ENCODE data around the gene ESYT1.
A peak's percentile ranks its signal among the peaks of the same experiment; 100 is the strongest.

ESYT1 gene

DNA sequence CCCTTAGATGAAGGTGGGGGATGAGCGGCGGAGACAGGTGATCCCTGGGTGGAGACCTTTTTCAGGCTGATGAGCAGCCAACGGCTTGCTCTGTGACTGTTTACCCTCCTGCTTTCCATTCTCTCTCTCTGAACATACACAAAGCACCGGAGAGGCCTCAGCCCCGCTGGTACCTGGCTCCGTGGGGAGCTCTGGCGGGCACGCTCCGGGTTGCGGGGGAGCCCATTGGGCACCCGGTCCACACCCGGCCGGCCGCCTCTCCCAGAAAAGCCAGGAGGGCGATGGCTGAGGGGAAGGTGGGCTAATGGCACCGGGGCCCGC is 60.7 kb downstream of the ESYT1 start:
- DNase-seq (ENCODE audit: low read depth), result no peak

DNA sequence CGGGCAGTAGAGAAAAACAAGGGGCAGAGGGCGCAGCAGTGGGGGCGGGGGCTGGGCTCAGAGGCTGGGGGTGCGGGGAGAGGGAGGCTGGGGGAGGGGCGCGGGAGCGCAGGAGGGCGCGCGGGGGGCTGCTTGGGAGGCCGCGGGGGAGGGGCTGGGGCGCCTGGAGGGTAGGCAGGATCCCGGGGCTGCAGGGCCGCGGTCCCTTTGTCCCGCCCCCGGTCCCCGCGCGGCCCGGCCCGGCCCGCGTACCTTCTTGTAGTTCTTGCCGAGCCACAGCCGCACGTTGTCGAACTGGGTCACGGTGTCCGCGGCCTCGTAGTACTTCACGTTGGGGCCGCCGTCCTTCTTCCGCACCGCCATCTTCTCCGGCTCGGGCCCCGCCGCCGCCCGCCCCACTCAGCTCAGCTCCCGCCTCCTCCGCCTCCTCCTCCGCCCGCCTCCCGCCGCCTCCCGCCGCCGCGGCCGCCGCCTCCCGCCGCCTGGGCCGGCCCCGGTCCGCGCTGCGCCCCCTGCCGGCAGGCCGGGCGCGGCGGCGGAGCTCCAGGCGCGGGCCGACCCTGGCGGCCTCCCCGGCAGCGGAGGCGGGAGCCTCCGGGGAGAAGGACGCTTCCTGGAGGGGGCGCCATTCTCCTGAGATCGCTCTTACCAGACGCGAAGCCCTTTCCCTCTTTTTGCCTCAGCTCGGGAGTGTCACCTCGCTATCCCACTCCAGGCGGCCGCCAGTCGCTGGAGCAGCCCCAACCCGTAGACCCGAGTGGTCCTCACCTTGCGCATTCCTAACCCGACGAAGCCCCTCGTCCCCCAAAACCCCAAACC is 61.2 kb downstream of the ESYT1 start, which contains the start of gene SMARCC2:
Gene SMARCC2, minus strand, starts transcription at position 385 of the 819 bp plus-strand sequence. Its CDS starts 22 bp downstream, at position 363.
- DNase-seq (ENCODE audit: low read depth), result peak; percentile 67

DNA sequence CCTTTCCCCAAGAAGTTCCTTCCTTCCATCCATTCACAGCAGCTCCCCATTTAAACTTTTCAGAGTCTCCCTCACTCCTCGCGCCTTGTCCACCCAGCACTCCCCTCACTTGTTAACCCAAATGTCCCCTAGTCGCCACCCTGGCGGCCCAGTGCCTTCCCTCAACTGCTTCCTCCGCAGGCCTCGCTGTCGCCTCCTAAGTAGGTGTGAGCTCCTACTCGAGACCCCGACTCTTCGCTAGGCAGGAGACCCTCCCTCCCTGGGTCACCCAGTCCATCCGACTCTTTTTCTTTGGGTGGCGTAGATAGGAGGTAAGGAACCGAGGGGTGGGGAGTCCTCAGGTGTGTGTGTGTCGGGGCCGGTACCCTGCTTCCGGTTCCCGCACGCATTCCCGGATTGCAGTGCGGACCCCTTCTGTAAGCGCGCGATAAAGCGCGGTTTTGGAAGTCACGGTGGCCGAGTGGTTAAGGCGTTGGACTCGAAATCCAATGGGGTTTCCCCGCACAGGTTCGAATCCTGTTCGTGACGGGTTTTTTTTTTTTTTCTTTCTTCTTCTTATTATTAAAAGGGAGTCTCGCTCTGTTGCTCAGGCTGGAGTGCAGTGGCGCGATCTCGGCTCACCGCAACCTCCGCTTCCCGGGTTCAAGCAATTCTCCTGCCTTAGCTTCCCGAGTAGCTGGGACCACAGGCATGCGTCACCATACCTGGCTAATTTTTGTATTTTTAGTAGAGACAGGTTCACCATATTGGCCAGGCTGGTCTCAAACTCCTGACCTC is 62.0 kb downstream of the ESYT1 start:
- peak; percentile 88 for DNase-seq (ENCODE audit: low read depth)

DNA sequence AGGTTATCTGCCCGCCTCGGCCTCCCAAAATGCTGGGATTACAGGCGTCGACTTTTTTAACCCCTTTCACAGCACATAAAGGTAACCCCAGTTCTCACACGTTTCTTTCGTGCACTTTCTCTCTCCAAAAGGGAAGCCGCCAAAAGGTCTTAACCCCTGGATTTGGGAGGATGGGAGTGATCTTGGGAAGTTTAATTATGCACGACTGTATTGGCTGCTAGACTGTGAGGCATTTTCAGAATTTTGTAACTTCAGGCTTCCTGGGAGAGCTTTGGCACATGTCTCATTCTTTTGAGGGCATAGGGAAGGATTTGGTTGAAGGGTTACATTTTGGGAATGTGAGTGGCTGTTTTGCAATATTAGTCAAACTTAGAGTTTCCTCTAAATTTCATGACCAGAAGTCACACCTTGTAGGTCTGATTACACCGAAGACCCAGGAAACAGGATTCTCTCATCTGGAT is 62.7 kb downstream of the ESYT1 start:
- DNase-seq (ENCODE audit: low read depth), result no peak

DNA sequence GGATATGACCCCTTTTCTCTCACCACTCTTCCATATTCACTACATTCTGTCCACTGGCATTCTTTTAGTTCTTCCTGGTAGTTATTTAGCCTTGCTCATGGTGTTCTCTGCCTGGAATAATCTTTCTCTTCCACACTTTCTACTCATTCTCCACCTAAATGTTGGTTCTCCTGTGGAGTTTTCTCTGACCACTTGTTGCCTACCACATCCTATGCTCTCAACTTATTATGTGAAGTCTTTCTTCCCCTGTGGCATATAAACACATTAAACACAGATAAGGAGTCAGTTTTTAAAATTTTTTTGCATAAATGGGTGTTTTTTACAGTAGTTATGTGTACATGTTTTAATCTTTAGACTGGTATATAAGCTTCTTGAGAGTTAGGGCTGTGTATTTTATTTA is 64.5 kb downstream of the ESYT1 start:
- no peak for DNase-seq (ENCODE audit: low read depth)

DNA sequence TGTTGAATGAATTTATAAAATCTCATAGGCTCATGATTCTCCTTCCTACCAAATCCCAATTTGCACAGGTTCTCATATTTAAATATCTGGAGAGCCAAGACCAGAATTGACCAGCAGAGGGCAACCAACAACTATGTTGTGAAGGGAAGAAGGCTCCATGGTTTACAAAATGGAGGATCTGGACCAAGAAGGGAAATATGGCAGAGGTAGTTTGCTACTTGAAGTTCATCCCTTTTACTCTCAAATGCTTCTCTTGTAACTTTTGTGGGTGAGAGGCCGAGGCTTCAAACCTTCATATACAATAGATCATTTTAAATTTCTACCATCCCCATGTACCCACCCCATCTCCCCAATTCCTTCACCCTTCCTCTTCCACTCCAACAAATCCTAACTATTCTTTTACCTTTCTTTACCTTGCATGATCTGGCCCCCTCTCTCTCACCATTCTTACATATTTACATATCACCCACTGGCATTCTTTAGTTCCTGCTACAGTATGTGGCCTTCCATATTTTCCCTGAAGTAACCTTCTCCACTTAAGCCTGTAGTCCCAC is 65.0 kb downstream of the ESYT1 start:
- peak; percentile 42 for DNase-seq (ENCODE audit: low read depth)

Data from stimulated activated CD8-positive, alpha-beta memory T cell treated with anti-CD3 and anti-CD28 coated beads, Interleukin-7, amount 100 ng/mL, for 24 hours (primary cell).